Inferior parietal cortex (tissue), 1 donor: Measurements from ENCODE around the gene HMGCS1.
"Not testable (repeated sequence)": the region's sequence is repeated elsewhere in the genome, so short reads cannot be mapped to it uniquely, and the experiment has no call there.

Experiments used
- DNase-seq: peaks from one replicate; pipeline ENCODE4 v3.0.0-alpha.2; 2016; ENCODE audit errors: extremely low spot score

Gene HMGCS1

GRCh38 chr5:43274435-43275114 lies 38.6 kb downstream of the HMGCS1 start:
- DNase-seq = no peak

- no peak for DNase-seq
These were observed 39.7 kb downstream of the HMGCS1 start for GRCh38 chr5:43273552-43273951.

- DNase-seq = no peak
These were observed 42.6 kb downstream of the HMGCS1 start for GRCh38 chr5:43270645-43271044.

- DNase-seq = no peak
These were observed 44.9 kb downstream of the HMGCS1 start for GRCh38 chr5:43268188-43268820.

- DNase-seq = not testable (repeated sequence)
These were observed 50.9 kb downstream of the HMGCS1 start for GRCh38 chr5:43262269-43262668.

- no peak for DNase-seq
These were observed 55.1 kb downstream of the HMGCS1 start for GRCh38 chr5:43258116-43258515.

GRCh38 chr5:43256261-43256966 lies 56.8 kb downstream of the HMGCS1 start:
- no peak for DNase-seq

- no peak for DNase-seq
These were observed 57.5 kb downstream of the HMGCS1 start for GRCh38 chr5:43255704-43256103.

GRCh38 chr5:43251754-43252153 lies 61.5 kb downstream of the HMGCS1 start:
- no peak for DNase-seq

- DNase-seq = no peak
These were observed 67.4 kb downstream of the HMGCS1 start for GRCh38 chr5:43245724-43246385.

GRCh38 chr5:43244823-43245565 lies 68.2 kb downstream of the HMGCS1 start:
- DNase-seq = no peak

- no peak for DNase-seq
These were observed 69.9 kb downstream of the HMGCS1 start for GRCh38 chr5:43243270-43243669.

GRCh38 chr5:43242196-43242595 lies 71.0 kb downstream of the HMGCS1 start:
- no peak for DNase-seq
